GM19043 (cell line): ENCODE results near the gene KRTAP1-1.
"Not testable (repeated sequence)": the region's sequence is repeated elsewhere in the genome, so short reads cannot be mapped to it uniquely, and the experiment has no call there.

Experiments used
- ATAC-seq: cut with Tn5 transposase; IDR thresholded peaks from one replicate; pipeline ENCODE4 v1.9.1; 2021; ENCODE audit warnings: low read depth; ENCODE audit not compliant: unreplicated experiment

Gene KRTAP1-1

GRCh38 chr17:41058741-41059140 is 17.5 kb upstream of the KRTAP1-1 start:
- no peak for ATAC-seq

DNA sequence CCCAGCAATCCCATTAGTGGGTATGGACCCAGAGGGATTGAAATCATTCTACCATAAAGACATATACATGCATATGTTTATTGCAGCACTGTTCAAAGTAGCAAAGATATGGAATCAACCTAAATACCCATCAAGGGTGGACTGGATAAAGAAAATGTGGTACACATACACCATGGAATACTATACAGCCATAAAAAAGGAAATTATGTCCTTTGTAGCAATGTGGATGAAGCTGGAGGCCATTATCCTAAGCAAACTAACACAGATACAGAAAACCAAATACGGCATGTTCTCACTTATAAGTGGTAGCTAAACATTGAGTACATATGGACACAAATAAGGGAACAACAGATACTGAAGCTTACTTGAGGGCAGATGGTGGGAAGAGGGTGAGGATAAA is 16.3 kb upstream of the KRTAP1-1 start:
- no peak for ATAC-seq

GRCh38 chr17:41055130-41055529 is 13.9 kb upstream of the KRTAP1-1 start, which contains the start of gene KRTAP2-2:
Gene KRTAP2-2 (minus strand): TSS chr17:41055230. CDS start chr17:41055211, 19 bp downstream.
- ATAC-seq = not testable (repeated sequence)

DNA sequence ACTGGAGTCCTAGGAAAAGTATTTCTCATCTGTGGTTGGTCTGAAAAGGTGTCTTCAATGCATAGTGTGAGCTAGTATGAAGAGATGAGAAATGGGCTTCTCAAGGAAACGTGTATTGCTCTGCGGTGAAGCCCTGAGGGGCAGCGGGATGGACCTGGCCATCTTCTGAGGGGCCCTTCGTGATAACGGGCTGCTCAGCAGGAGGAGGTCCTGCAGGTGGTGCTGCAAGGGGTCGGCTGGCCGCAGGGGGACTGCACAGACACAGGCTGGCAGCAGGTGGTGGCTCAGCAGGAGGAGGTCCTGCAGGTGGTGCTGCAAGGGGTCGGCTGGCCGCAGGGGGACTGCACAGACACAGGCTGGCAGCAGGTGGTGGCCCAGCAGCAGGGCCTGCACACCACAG is 13.3 kb upstream of the KRTAP1-1 start:
- not testable (repeated sequence) for ATAC-seq

DNA sequence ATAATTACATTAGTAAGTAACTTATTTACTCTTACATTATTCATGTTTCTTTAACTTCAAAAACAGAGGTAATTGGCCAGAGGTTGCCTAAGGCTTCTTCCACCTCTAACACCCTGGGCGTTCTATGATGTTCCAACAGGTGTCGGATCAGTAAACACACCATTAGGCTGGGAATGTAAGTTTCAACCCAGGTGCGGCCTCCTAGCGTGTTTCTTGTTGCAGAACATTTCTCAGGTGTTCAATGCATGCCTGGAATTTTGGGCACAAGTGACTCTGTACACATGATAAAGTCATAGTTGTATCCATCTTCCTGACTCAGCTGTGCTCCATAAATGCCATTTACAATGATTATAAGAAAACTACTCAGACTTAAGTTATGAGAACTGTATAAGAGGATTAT is 12.8 kb upstream of the KRTAP1-1 start:
- no peak for ATAC-seq

DNA sequence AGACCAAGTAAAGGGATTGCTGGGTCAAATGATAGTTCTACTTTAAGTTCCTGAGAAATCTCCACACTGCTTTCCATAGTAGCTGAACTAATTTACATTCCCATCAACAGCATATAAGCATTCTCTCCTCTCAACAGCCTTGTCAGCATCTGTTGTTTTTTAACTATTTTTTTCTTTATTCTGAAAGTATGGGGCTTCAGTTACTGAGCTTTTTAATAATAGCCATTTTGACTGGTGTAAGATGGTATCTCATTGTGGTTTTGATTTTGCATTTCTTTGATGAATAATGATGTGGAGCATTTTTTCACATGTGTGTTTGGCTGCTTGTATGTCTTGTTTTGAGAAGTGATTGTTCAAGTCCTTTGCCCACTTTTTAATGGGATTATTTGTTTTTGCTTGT is 11.3 kb upstream of the KRTAP1-1 start:
- ATAC-seq = no peak

DNA sequence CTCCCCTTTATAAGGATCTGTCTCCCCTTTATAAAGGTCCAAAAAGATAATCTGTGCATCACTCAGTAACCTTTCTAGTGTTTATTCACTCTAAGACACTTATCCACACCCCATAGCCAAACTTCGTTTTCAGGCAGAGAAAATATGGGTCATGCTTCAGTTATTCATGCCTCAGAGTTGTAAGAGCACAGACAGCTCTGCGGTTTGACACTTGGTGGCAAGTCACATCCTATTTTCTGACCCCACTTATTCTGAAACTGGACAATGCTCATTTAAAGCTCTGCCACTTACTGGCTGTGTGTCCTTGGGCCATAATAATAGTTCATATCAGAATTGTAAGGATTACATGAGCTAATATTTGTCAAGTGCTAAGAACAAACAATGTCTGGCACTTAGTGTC is 7.9 kb upstream of the KRTAP1-1 start:
- ATAC-seq = no peak

GRCh38 chr17:41048441-41048840 is 7.2 kb upstream of the KRTAP1-1 start:
- no peak for ATAC-seq

- not testable (repeated sequence) for ATAC-seq
Measured at GRCh38 chr17:41046735-41047465, 5.7 kb upstream of the KRTAP1-1 start, which contains the start of gene KRTAP2-1. Gene KRTAP2-1 (minus strand): TSS chr17:41047316. CDS start chr17:41047267, 49 bp downstream.

DNA sequence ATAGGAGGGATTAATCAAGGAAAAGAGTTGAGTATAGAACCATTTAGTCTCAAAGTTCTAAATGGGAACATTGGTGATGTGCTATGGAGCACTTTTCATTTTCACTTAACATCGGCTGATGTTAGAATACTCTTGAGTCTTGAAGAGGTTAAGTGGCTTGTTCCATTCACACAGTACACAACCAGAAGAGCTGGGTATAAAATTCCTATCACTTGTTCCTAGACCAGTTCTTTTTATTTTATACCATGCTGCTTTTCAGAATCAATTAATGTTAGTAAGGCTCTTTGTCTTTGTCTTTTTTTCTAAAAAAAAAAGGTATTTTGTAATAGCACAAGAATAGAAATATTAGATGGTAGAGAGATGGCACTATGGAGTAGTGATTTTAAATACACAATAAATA is 1.7 kb upstream of the KRTAP1-1 start:
- ATAC-seq = no peak

DNA sequence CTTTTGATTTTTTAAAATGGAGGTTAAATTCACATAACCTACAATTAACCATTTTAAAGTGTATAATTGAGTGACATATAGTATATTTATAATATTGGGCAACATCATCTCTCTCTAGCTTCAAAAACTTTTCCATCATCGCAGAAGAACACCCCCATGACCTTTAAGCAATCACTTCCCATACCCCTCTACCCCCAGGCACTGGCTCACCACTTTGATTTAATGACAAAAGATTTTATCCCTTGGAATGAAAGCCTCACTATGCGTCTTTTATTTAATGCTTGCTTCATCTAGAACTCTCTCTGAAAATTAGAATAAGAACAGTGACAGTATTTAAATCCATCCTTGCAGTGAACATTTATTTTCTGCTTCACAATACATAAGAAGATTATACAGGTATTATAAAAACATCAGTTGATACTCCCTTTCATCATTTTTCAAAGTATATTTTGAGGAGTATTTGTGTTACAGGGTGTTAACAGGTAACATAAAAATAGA is 3.3 kb downstream of the KRTAP1-1 start:
- no peak for ATAC-seq

- ATAC-seq = not testable (repeated sequence)
Measured at GRCh38 chr17:41034346-41034935, 6.8 kb downstream of the KRTAP1-1 start, which contains the start of gene KRTAP1-3. Gene KRTAP1-3 (minus strand): TSS chr17:41034874. CDS start chr17:41034821, 53 bp downstream.

DNA sequence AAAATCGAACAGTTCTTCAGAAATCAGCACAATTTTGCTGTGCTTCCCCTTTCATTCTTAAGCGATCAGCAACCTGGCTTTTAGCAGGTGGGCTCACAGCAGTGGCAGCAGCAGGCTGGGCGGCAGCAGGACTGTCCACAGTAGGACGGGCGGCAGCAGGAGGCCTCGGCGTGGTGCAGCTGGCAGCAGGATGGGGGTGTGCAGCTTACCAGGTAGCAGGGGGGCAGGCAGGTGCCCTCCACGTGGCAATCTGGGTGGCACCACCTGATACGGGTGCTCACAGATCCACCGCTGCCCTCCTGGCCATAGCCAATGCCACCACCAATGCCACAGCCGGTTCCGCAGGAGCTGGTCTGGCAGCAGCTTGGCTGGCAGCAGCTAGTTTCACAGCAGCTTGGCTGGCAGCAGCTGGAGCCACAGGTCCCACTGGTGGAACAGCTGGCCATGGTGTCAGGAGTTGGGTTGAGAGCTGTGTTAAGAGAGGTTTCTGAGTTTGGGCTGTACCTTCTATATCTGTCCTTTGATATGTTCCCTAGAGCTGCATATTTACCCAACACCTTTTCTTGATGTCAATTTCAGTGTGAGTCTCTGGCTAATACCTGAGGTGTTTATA is 11.5 kb downstream of the KRTAP1-1 start, which contains the start of gene KRTAP1-4:
Gene KRTAP1-4, minus strand, starts transcription at position 563 of the 613 bp plus-strand sequence. Its CDS starts 117 bp downstream, at position 446.
- no peak for ATAC-seq

DNA sequence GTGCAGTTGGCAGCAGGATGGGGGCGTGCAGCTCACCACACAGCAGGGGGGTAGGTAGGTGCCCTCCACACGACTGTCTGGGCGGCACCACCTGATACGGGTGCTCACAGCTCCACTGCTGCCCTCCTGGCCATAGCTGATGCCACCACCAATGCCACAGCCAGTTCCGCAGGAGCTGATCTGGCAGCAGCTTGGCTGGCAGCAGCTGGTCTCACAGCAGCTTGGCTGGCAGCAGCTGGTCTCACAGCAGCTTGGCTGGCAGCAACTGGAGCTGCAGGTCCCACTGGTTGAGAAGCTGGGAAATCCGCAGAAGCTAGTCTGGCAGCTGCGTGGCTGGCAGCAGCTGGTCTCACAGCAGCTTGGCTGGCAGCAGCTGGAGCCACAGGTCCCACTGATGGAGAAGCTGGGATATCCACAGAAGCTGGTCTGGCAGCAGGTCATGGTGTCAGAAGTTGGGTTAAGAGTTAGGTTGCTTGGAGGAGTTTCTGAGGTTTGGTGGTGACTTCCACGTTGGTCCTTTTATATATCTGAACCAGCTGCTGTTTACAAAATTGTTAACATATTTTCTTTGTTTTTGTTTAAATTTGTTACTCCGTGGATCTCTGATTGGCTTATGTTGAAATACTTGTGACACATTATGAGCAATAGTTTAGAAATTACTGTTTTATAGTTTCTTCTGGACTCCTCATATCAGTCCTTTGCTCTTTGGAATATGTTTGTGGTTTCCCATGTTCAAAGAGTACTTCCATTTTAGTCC is 14.4 kb downstream of the KRTAP1-1 start, which contains the start of gene KRTAP1-5:
Gene KRTAP1-5, minus strand, starts transcription at position 494 of the 757 bp plus-strand sequence. Its CDS starts 53 bp downstream, at position 441.
- no peak for ATAC-seq

DNA sequence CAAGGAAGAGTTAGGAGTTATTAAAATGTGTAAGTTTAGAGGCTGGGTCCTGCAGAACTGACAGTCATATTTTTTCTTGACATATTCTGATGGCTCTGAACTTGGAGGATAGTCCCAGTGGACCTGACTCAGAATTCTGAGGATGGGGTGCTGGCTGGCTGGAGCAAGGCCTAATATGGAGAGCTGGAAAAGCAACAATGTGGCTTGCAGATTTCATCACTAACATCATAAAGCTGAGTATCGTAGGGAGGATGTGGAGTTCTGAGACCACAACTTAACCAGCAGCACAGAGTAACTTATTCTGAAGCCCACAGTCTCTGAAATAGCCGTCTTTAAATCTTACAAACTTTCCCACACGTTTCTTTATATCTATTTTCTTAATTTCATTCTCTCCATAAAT is 16.6 kb downstream of the KRTAP1-1 start:
- ATAC-seq = no peak

DNA sequence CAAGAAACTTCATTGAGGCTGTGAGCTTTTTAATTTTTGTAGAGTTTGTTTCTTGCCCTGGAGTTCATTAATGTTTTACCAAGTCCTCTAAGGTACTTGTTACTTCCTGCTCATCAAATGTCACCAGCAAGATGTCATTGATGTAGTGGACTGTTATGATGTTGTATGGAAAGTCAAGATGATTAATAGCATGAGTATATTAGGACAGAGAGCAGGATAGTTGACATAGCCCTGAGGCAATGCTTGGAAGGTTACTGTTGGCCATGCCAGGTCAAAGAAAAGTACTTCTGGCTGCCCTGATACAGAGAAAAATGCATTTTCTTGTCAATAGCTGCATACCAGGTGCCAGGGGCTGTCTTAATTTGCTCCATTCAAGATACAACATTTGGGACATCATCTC is 20.9 kb downstream of the KRTAP1-1 start:
- no peak for ATAC-seq

DNA sequence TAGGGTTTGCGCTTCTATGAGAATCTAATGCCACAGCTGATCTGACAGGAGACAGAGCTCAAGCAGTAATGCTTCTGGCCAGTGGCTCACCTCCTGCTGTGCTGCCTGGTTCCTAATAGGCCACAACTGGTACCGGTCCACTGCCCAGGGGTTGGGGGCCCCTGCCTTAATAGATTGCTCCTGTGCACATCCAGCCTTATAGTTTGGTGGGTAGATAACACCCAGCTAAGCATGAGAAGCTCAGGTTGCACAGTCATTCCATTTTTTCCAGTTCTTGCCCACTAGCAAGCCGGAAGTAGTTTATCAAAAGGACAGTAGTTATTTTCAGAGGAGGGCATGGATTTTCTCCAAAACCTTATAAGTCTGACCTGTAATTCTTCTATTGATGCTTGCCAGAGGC is 21.8 kb downstream of the KRTAP1-1 start:
- no peak for ATAC-seq

- ATAC-seq = no peak
Measured at GRCh38 chr17:41018541-41018940, 22.7 kb downstream of the KRTAP1-1 start.

- ATAC-seq = no peak
Measured at GRCh38 chr17:41016578-41017215, 24.6 kb downstream of the KRTAP1-1 start.

DNA sequence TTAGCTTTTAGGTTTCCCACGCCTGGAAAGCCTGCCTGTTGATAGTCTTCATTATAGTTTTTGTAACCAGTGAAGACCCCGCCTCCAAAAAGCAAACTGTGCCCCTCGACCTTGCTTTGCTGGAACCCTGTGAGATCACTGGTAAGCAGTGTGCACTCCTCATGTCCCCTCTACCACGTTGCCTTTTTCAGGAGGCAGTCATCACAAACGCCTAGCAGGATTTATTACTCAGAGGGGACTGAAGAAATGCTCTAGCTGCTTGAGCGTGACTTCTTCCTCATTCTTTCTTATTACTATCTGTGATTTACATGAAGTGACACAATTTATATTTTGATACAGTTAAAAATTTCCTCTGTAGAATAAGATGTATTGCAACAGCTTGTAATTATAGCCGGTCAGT is 25.8 kb downstream of the KRTAP1-1 start:
- ATAC-seq = no peak
